DMS79 treated with DMSO at 0.1 percent for 48 hours (cell line): ENCODE measurements around the gene PSG5.
A peak's percentile ranks its signal among the peaks of the same experiment; 100 is the strongest.
"Not testable (repeated sequence)": the region's sequence is repeated elsewhere in the genome, so short reads cannot be mapped to it uniquely, and the experiment has no call there.

Source experiments
- DNase-seq: peaks from one replicate; lab custom pipeline; 2025; lab: John Stamatoyannopoulos, UW

The PSG5 gene

GRCh38 chr19:43181869-43182771 is 4.2 kb downstream of the PSG5 start:
- not testable (repeated sequence) for DNase-seq

GRCh38 chr19:43179569-43180147 is 6.7 kb downstream of the PSG5 start:
- DNase-seq, result not testable (repeated sequence)

DNA sequence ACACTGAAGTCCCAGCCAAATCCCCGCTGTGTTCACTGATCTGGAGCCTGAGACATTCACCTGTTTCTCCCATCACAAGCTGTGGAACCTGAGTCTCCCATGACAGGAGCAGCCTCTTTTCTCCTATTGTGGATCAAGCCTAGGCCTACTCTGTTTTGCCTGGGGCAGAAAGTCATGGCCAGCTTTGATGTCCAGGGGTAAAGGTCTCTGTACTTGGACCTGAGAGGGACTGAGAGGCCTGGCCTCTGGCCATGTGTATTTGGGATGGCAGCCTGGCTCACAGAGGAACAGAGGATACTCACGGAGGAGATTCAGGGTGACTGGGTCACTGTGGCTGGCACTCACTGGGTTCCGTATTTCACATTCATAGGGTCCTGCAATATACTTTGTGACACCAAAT is 7.8 kb downstream of the PSG5 start:
- DNase-seq, result not testable (repeated sequence)

- DNase-seq, result not testable (repeated sequence)
Measured at GRCh38 chr19:43165906-43166305, 20.4 kb downstream of the PSG5 start.

DNA sequence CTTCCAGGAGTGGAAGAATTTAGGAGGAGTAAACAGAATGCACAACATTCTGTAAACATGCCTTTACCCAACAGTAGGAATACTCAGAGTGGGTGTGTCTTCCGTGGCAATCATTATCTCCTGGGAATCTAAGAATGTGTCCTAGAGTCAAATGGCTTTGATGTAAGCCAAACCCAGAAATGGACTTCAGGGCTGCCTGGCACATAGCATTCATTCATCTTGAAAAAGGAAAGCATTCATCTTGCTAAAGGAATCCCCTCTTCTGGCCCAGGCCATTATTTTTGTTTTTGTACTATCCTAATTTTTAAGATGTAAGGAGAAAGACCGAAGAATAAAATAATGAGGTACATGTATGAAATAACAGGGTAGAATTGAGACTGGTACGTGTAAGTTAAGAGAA is 23.2 kb downstream of the PSG5 start:
- DNase-seq, result not testable (repeated sequence)

DNA sequence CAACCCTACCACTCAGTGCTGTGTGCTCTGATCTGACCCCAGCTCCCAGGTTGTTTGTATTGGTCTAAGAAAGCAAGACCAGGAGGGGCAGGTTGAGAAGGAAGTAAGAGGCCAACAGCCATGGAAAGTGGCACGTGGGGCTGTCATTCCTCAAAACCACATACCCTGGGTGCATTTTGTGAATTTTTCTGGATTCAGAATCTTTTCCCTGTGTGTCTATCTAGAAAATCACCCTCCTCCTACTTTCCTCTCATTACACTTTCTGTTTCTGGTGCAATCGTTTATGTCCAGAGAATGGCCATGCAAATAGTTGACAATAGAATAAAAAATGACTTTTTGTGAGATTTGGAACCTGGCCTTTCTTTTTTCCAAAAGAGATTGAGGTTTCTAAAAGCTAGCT is 24.1 kb downstream of the PSG5 start:
- DNase-seq, result not testable (repeated sequence)

- DNase-seq, result no peak
Measured at GRCh38 chr19:43152214-43152613, 34.1 kb downstream of the PSG5 start.

- DNase-seq, result peak; percentile 5
Measured at GRCh38 chr19:43149788-43150187, 36.5 kb downstream of the PSG5 start.

GRCh38 chr19:43148233-43148632 is 38.1 kb downstream of the PSG5 start:
- DNase-seq, result no peak

DNA sequence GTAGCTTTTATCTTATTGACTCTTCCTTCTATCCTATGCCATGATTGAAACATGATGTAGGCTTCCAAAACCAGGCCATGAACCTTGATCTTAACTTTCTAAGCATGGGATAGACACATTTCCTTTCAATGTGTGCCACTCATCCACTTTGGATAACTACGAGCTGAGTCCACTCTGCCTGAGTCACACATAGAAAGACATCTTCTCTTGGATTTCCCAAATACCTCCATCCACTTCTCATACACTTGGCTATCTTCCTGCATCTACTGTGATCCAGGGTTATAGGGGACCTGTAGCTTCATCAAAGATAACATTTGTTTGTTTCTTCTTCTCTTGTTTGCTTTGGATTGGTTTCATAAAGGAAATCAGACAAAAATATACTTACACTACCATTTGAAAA is 44.6 kb downstream of the PSG5 start:
- not testable (repeated sequence) for DNase-seq

DNA sequence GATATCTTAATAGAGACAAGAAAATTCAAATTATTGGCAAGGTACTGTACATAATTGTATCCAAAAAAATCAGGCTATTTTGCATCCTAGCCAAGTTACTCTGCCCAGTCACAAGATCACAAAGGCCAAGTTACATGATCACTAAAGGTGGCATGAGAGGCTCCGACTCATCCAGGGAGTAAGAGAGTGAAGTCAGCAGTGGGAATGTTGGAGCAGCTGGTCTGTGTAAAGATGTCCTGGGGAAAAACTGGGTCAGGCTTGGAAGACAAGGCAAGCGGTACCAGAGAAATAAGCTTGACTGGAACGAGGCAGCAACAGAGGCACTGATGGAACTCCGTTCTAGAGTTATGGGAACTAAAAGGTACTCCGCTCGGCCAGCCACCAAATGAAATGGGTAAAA is 53.6 kb downstream of the PSG5 start:
- DNase-seq, result no peak

DNA sequence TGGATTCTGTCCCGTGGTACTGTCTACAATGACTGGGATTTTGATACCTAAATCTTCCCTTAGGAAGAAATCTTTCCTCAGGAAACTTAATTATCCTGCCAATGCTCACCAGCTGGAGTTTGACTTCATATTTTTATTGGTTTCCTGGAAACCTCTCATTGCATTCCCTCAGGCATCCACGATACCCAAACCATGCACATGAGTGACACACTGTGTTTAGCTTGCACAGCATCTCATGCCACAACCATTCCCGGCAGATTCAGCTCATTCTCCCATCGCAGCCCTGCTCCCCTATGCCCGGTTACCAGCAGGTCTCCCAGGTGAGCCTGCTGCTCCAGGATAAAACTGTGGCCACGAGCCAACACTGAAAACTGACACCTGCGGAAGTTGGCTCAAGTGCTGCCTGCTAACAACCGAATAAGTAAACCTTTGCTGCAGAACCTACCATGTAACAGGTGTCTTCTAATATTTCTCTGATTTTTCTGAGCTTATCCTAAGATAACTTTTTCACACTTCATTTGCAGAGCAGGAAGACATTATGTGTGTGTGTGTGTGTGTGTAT is 55.0 kb downstream of the PSG5 start:
- peak; percentile 0 for DNase-seq

DNA sequence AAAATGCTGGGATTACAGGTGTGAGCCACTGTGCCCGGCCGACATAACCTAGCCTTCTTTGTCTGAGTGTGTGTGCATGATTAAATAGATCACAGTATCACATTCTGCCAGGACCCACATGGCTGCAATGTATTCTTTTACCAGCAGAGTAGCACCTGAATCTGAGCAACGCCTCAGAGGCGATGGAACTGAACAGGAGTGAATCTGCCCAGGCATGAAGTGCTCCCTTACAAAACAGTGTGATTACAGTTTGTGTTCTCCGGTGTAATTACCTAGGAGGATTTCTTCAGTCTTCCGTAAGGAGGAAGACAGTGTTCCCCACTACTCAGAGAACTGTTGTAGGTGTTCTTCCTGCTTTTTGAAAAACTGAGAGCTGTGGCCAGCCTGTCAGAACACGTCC is 57.1 kb downstream of the PSG5 start:
- DNase-seq, result not testable (repeated sequence)

GRCh38 chr19:43127336-43127735 is 59.0 kb downstream of the PSG5 start:
- not testable (repeated sequence) for DNase-seq

GRCh38 chr19:43126720-43127119 is 59.6 kb downstream of the PSG5 start:
- DNase-seq, result no peak

DNA sequence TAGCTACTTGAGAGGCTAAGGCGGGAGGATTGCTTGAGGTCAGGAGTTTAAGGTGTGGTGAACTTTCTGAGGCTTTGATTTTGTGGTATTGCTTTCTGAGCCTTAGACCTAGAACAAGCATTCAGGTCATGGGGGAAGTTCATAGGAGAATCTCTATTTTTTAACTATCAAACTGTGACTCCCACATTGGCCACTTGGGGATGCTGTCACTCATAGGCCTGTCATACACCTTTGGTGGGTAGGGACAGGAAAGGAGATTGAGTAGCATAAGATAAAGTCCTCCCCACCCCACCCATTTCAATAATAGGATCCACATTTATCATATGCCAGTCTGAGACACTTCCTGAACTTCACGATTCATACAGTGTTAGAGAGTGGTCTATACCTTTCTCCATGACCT is 62.0 kb downstream of the PSG5 start:
- DNase-seq, result no peak

GRCh38 chr19:43120433-43121026 is 65.8 kb downstream of the PSG5 start:
- DNase-seq, result not testable (repeated sequence)

GRCh38 chr19:43119526-43119925 is 66.8 kb downstream of the PSG5 start:
- DNase-seq, result not testable (repeated sequence)
